MM.1S (cell line): ENCODE results near the gene MAD1L1.

ENCODE experiments used
- CTCF ChIP-seq: fragments of 300-600 bp; sonication (generic); IDR thresholded peaks from 2 replicates; pipeline ENCODE4 v1.5.1; 2016; ENCODE audit warnings: antibody characterized with exemption, low read length, mixed read lengths
- EZH2 ChIP-seq: fragments of 300-600 bp; sonication (generic); optimal IDR thresholded peaks from 2 replicates; pipeline ENCODE3; 2017; ENCODE audit warnings: low read depth, mild to moderate bottlenecking, antibody characterized with exemption, low read length, mixed read lengths

GRCh38 chr7:1806354-1806753 lies 426.4 kb downstream of the MAD1L1 start:
- TF ChIP-seq EZH2 (no peak), CTCF (no peak)
